Body of pancreas (tissue), 4 donors: Measurements from ENCODE around the gene BRF1.

Source experiments
- CTCF ChIP-seq, 7 experiments: fragments of 450-650 bp in 4 of 7; fragments of 200-600 bp in 3 of 7; sonication (generic) in 3 of 7; IDR thresholded peaks; one replicate each; pipeline ENCODE4 v1.5.1; 2016 to 2019; ENCODE audit warnings: antibody characterized with exemption in 7 of 7
- POLR2A ChIP-seq, 3 donors: fragments of 450-650 bp; IDR thresholded peaks; one replicate each; pipeline ENCODE4 v1.6.1; 2016; ENCODE audit warnings: antibody characterized with exemption in 3 of 3, mild to moderate bottlenecking in 2 of 3

- TF ChIP-seq CTCF (IDR thresholded peaks at IDR 0.05) (no peak), POLR2A (IDR thresholded peaks at IDR 0.05) (no peak)
Measured at GRCh38 chr14:105217774-105218173, 83.0 kb downstream of the BRF1 start.
